ENCODE data around the gene GTSE1.
A peak's percentile ranks its signal among the peaks of the same experiment; 100 is the strongest.

The GTSE1 gene

GRCh38 chr22:46329616-46330015 is 32.9 kb downstream of the GTSE1 start:
- no peak for DNase-seq

DNA sequence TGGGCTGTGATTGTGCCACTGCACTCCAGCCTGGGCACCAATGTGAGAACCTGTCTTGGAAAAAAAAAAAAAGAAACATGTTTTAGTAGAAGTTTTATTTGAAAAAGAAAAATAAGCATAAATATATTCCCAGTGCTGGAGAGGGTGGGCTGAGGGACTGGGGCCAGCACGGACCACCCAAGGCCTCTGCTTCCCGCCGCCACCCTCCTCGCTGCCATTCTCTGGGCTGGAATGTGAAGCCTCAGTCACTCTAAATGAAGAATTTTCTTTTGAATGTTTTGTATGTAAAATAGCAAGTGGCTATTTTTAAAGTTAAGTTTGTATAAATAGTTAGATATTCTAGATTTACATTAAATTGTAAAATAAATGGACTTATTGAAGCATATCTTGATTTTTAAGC is 33.8 kb downstream of the GTSE1 start:
- DNase-seq: no peak

GRCh38 chr22:46331496-46331895 is 34.8 kb downstream of the GTSE1 start:
- DNase-seq: no peak

DNA sequence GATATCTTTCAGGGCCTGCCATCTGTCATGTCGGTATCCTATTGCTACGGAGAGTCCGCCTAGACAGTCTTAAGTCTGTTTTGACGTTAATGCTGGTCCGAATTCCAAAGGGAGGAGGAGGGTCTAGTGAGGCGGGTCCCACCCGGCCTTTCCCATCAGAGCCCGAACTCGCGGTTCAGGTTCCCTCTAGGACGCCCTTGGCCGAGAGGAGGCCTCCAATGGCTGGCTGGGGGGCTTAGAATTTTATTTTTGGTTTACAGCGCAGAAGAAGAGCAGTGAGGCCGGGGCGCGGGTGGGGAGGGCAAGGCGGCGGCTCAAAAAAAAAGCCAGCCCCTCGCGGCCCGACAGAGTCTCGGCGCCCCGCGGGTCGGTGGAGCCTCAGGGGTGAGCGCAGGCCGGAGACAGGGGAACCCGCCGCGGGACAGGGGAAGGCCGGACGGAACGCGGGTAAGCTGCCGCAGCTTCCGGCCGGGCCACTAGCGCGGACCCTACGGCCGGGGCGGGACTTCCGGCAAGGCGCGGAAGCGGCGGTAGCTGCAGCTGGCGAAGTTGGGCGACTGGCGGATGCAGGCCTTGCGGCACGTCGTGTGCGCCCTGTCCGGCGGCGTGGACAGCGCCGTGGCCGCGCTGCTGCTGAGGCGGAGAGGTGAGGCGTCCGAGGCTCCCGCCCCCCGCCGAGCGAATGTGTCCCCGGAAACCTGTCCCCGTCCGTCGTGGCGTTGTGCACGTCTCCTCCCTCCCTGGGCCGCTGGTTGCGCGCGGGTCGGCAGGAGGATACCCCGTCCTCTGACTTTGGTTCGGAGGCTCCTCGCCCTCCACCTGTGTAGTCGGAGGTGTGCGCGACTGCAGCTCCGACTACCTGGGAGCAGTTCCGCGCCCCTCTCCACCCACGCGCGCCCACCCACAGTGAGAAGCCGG is 38.8 kb downstream of the GTSE1 start, which contains the start of gene TRMU:
TRMU (plus strand) TSS at position 514 of the 918 bp plus-strand sequence; CDS start at position 565, 51 bp downstream.
- DNase-seq: peak; percentile 95

GRCh38 chr22:46336119-46337078 is 39.7 kb downstream of the GTSE1 start:
- peak; percentile 26 for DNase-seq

GRCh38 chr22:46337870-46338269 is 41.2 kb downstream of the GTSE1 start:
- DNase-seq: no peak

GRCh38 chr22:46338636-46339035 is 42.0 kb downstream of the GTSE1 start:
- DNase-seq: no peak

- DNase-seq: no peak
These were observed 43.3 kb downstream of the GTSE1 start for GRCh38 chr22:46339956-46340355.

GRCh38 chr22:46340676-46341075 is 44.0 kb downstream of the GTSE1 start:
- no peak for DNase-seq

- DNase-seq: no peak
These were observed 50.2 kb downstream of the GTSE1 start for GRCh38 chr22:46346680-46347405.

- DNase-seq: no peak
These were observed 51.0 kb downstream of the GTSE1 start for GRCh38 chr22:46347646-46348045.

DNA sequence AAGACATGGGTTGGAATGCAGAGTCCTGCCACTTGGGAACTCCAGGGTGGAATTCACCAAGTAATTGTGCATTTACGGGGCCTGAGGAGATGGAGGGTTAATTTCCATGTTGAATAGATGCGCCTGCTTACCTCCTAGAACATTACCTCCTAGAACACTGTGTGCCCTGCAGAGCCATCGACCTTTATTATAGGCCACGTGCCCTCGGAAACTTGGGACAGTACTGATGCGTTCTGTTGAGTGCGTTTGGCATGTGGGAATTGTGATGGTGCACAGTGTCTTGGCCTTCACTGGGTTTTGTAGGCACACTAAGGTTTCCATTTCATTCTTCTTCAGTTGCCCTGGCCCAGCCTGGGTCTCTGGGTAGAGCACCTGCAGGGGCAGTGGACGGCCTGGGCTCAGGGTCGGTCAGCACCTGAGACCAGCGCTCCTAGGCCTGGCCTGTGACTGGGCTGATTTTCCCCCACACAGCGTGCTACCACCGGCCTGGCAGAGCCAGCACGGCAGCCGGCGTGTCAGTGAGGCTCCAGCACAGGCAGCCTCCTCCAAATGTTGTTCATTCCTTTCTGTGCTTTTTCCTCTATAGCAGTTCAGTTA is 51.5 kb downstream of the GTSE1 start:
- DNase-seq: no peak

- no peak for DNase-seq
These were observed 52.6 kb downstream of the GTSE1 start for GRCh38 chr22:46349238-46349637.

- DNase-seq: no peak
These were observed 53.0 kb downstream of the GTSE1 start for GRCh38 chr22:46349681-46350080.

DNA sequence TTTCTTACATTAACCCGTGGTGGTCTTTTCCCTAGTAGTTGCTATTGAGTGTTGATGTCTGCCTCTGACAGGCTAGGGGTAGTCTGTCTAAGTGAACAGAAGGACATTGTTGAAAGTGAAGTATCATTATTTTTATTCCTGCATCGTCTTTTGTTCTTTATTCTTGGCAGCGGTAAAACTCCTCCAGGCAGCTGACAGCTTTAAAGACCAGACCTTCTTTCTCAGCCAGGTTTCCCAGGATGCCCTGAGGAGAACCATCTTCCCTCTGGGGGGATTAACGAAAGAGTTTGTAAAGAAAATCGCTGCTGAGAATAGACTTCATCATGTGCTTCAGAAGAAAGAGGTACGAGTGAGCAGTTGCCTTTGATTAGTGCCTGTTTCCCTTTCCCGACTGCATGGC is 53.5 kb downstream of the GTSE1 start:
- DNase-seq: no peak

DNA sequence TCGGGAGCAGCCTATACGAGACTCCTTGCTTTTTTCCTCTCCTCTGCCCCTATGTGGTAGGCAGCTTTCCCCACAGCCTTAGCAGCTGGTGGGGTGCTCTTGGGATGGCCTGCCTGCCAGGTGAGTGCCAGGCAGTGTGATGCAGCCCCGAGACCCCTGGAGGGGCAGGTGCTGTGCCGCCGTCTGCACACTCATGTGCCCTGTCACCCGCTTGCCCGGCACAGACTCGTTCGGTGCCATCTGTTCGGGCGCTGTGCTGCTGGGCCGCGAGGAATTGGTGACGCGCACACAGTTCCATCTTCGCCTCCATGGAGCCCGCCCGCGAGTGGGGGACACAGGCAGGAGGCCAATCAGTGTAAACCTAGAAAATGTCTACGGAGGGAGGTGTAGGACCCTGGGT is 54.0 kb downstream of the GTSE1 start:
- DNase-seq: no peak

DNA sequence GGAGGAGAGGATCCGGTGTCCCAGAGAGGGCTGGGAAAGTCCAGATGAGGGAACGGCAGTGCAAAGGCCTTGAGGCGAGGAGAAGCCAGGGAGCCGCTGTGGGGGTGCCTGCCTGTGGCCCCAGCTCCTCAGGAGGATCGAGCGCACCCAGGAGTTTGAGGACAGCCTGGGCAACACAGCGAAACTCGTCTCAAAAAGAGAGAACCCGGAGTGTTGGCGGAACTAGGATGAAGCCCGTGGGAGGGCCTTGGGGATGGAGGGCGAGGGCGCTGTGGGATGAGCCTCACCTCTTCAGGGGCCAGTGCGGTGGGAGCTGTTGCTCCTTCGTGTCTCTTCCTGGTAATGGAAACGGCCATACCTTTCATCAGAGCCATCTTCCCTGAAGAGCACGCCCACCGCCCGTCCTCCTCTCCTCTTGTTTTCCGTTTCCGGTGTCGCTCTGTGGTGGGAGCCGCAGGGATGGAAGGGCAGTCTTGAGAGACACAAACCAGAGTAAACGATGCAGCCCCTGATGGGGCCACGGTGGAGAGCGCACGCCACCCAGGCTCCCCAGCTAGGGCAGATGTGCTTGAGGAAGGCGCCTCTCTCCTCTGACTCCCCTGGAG is 54.6 kb downstream of the GTSE1 start:
- DNase-seq: no peak

GRCh38 chr22:46351767-46352166 is 55.1 kb downstream of the GTSE1 start:
- DNase-seq: no peak

GRCh38 chr22:46352276-46352675 is 55.6 kb downstream of the GTSE1 start:
- no peak for DNase-seq

- no peak for DNase-seq
These were observed 56.2 kb downstream of the GTSE1 start for GRCh38 chr22:46352691-46353386.

GRCh38 chr22:46353483-46354105 is 56.9 kb downstream of the GTSE1 start:
- DNase-seq: no peak

Data from suppressor macrophage treated with lipopolysaccharide for 4 hours (primary cell).